ENCODE results near the gene ZNFX1.

The ZNFX1 gene

GRCh38 chr20:49293122-49293521 lies 15.3 kb upstream of the ZNFX1 start:
- no peak for TF ChIP-seq CTCF (IDR thresholded peaks at IDR 0.05; ENCODE audit: extremely low read depth, insufficient read depth, missing control alignments)
- no peak for DNase-seq (ENCODE audit: low spot score)
- in situ Hi-C loops (cut with MboI; ENCODE audit: low pct_unique_long_range_greater_than_20kb, low sequenced_read_pairs, unreplicated experiment) = no loop called here

DNA sequence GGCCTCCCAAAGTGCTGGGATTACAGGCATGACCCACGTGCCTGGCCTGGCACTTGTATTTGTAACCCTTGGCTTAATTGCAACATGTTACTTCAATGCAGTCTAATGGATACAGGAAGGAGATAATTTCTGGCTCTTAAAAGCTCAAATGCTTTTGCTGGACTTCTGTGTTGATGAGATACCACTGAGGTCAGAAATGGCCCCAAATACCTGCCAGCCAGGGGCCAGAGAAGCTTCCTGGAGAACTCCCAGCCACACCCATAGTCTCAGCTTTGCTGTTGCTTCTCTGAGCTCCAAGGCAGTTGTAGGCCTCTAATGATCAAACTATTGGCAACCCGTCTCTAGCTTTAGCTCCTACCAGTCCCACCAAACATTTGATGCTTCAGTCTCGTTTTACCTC lies 14.2 kb upstream of the ZNFX1 start:
- in situ Hi-C loops (cut with MboI; ENCODE audit: low pct_unique_long_range_greater_than_20kb, low sequenced_read_pairs, unreplicated experiment) = no loop called here
- DNase-seq (ENCODE audit: low spot score) = no peak
- no peak for TF ChIP-seq CTCF (IDR thresholded peaks at IDR 0.05; ENCODE audit: extremely low read depth, insufficient read depth, missing control alignments)

GRCh38 chr20:49291200-49291599 lies 13.3 kb upstream of the ZNFX1 start:
- no peak for DNase-seq (ENCODE audit: low spot score)
- in situ Hi-C loops (cut with MboI; ENCODE audit: low pct_unique_long_range_greater_than_20kb, low sequenced_read_pairs, unreplicated experiment) = no loop called here
- no peak for TF ChIP-seq CTCF (IDR thresholded peaks at IDR 0.05; ENCODE audit: extremely low read depth, insufficient read depth, missing control alignments)

GRCh38 chr20:49290608-49291191 lies 12.8 kb upstream of the ZNFX1 start:
- no peak for DNase-seq (ENCODE audit: low spot score)
- in situ Hi-C loops (cut with MboI; ENCODE audit: low pct_unique_long_range_greater_than_20kb, low sequenced_read_pairs, unreplicated experiment) = no loop called here
- no peak for TF ChIP-seq CTCF (IDR thresholded peaks at IDR 0.05; ENCODE audit: extremely low read depth, insufficient read depth, missing control alignments)

DNA sequence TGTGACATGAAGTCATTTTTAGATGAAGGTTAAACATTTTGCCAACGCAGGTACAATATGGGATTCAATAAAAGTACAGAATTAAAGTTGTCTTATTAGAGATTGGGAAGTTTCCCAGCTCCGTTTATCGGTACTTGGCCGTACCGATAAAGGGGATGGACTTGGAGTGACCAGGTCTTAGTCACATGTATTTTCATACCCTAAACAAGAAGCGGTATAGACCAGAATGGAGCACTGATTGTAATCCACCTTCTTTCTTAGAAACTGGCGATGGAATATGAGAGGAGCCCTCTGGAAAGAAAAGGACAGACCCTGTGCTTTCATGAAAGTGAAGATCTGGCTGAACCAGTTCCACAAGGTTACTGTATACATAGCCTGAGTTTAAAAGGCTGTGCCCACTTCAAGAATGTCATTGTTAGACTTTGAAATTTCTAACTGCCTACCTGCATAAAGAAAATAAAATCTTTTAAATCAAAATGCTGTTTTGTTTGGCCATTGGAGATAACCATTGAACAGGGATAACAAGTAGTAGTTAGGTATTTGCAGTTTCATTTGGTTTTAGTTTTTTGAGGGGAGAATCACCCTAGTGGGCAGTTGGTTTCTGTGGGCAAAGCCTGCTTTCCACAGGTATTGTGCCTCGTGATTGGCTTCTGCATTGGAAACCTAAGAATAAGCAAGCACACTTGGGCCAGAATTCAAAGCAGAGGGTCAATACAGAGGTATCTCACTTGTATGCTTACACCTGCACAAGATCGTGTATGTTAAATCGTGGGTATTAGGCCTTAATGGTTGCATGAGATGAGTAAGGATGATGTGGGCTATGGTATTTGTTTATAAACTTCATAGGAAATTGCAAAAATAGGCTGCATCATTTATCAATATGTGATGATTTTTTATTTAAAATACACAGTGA lies 11.2 kb upstream of the ZNFX1 start:
- DNase-seq (ENCODE audit: low spot score) = no peak
- no peak for TF ChIP-seq CTCF (IDR thresholded peaks at IDR 0.05; ENCODE audit: extremely low read depth, insufficient read depth, missing control alignments)
- in situ Hi-C loops (cut with MboI; ENCODE audit: low pct_unique_long_range_greater_than_20kb, low sequenced_read_pairs, unreplicated experiment) = no loop called here

GRCh38 chr20:49288250-49288751 lies 10.4 kb upstream of the ZNFX1 start:
- TF ChIP-seq CTCF (IDR thresholded peaks at IDR 0.05; ENCODE audit: extremely low read depth, insufficient read depth, missing control alignments) = no peak
- in situ Hi-C loops (cut with MboI; ENCODE audit: low pct_unique_long_range_greater_than_20kb, low sequenced_read_pairs, unreplicated experiment) = no loop called here
- no peak for DNase-seq (ENCODE audit: low spot score)

Measured in GM13977 (cell line).